Measurements from ENCODE around the gene PIGM. TPM values are rescaled to one million over a fixed set of nuclear protein-coding genes. Genes with fewer than 3 reads are reported as not detected.

The PIGM gene
- polyA plus RNA-seq, 1 experiment = 6.6 TPM

DNA sequence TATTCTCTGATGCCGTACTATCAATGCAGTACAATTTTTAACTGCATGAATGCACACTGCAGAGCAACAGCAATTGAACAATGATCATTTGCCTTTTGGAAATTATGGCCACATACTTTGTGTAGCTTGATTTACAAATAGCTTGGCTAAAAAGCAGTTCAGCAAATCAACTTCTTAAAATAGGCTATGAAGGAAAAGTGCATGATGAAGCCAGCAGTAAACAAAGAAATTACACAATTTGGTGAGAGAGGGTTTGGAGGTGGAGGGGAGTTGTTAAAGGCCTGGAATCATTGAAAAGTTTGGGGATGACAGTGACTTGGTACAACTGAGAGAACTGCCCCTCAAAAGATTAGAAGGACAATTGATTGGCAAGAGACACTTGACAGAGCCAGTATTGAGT lies 6.5 kb downstream of the PIGM start:
- no peak overlapping the region for H3K27ac ChIP-seq (ENCODE audit: low read depth, low read length)
- POLR2A ChIA-PET = no interaction called here
- DNase-seq (ENCODE audit: low read depth, low spot score) = no peak
- TF ChIP-seq, protein P1, sequence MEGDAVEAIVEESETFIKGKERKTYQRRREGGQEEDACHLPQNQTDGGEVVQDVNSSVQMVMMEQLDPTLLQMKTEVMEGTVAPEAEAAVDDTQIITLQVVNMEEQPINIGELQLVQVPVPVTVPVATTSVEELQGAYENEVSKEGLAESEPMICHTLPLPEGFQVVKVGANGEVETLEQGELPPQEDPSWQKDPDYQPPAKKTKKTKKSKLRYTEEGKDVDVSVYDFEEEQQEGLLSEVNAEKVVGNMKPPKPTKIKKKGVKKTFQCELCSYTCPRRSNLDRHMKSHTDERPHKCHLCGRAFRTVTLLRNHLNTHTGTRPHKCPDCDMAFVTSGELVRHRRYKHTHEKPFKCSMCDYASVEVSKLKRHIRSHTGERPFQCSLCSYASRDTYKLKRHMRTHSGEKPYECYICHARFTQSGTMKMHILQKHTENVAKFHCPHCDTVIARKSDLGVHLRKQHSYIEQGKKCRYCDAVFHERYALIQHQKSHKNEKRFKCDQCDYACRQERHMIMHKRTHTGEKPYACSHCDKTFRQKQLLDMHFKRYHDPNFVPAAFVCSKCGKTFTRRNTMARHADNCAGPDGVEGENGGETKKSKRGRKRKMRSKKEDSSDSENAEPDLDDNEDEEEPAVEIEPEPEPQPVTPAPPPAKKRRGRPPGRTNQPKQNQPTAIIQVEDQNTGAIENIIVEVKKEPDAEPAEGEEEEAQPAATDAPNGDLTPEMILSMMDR (IDR thresholded peaks at IDR 0.05; ENCODE audit: low read depth, low read length) = no peak
- H3K9me3 ChIP-seq (ENCODE audit: control insufficient read depth, insufficient read depth, low read length) = no peaks in the 10 kb centered on the region
- peaks cover 2% of the 10 kb centered on the region for H3K27me3 ChIP-seq (ENCODE audit: control insufficient read depth, insufficient read depth, low read length)
- CTCF ChIA-PET = interaction anchor here (1.3 to 4.2 kb wide), 2 partner anchors 19 to 134 kb away, joined by 7 to 52 read pairs; no protein-coding TSS in a partner anchor
- no peak overlapping the region for H3K4me3 ChIP-seq (ENCODE audit: low read depth, low read length)

DNA sequence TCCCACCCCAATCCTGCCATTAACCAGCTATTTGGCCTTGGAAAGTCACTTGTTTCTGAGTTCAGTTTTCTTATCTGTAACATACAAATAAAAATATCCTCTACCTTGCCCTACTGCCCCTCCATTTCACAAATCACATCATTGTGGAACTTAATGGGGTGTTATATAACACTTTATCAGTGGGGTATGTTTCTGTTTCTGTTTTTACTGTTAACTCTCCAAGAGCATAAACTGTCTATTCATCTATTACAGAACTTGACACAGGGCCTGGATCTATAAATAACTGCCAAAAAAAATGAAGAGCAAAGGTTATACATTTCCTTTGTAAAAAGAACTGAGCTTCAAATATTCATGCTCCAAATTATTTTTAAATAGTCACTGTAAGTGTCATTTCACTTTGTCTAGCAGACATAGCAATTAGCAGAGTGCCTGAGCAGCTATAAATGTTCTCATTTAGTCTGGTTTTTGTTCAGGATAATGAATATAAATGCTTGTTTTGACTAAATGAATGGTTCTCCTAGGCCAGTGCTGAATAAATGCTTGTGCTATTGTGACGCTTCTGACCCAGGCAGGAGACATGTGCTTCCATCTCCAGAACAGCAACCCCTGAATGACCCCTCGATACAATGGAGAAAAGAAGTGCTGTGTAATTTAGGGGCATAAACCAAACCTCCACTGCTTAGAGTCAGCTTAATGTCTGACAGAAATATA lies 7.4 kb downstream of the PIGM start:
- ChIA-PET POLR2A (no interaction called here), CTCF (interaction anchor here (1.0 to 4.2 kb wide), 5 partner anchors 15 to 133 kb away, joined by 3 to 52 read pairs (median 7); no protein-coding TSS in a partner anchor)
- H3K4me3 ChIP-seq (ENCODE audit: low read depth, low read length) = no peak overlapping the region
- H3K27me3 ChIP-seq (ENCODE audit: control insufficient read depth, insufficient read depth, low read length) = peaks cover 2% of the 10 kb centered on the region
- no peaks in the 10 kb centered on the region for H3K9me3 ChIP-seq (ENCODE audit: control insufficient read depth, insufficient read depth, low read length)
- no peak overlapping the region for H3K27ac ChIP-seq (ENCODE audit: low read depth, low read length)
- DNase-seq (ENCODE audit: low read depth, low spot score) = no peak
- TF ChIP-seq, protein P1 (IDR thresholded peaks at IDR 0.05; ENCODE audit: low read depth, low read length) = no peak

DNA sequence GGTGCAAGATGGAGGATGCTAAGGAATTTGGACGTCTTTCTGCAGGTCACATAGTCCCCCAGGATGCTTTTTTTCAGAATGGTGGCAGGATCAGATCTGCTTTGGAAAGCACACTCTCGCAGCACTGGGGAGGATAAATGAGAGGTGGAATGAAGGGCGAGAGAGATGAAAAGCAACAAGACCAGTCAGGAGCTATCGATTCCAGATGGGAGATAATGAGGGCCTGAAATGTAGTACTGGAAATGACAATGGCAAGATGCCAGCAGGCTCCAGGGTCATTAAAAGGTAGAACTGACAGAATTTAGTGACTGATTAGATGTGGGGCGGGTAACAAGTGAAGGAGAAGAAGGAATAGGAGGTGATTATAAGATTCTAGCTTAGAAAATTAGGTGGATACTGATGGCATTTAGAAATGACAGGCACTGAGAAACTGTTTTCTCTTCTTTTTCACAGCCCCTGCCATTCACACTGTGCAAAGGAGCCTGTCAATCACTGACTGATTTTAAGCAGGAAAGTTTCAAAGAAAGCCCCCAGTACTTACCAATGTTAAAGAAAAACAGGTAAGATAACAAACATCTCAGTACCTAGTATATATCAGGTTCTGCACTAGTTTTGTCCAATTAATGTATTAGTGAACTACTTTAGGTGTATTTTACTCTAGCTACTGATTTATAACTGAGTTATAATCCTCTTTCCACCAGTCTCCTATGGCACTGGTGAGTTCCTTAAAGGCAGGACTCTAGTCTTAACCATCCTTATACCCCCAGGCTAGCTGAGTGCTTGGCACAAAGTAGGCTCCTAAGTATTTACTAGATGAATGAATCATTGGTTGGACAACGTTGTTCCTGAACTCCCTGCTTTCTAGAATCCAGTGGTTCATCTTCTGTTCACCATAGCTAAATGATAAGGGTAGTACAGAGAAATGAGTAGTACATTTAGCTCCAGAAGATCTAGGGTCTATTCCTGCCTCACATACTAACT lies 9.2 kb downstream of the PIGM start:
- no peak overlapping the region for H3K4me3 ChIP-seq (ENCODE audit: low read depth, low read length)
- ChIA-PET POLR2A (no interaction called here), CTCF (interaction anchor here (0.8 to 4.2 kb wide), 4 partner anchors 16 to 63 kb away, joined by 3 to 52 read pairs (median 6); no protein-coding TSS in a partner anchor)
- H3K27me3 ChIP-seq (ENCODE audit: control insufficient read depth, insufficient read depth, low read length) = peaks cover 2% of the 10 kb centered on the region
- H3K27ac ChIP-seq (ENCODE audit: low read depth, low read length) = no peak overlapping the region
- DNase-seq (ENCODE audit: low read depth, low spot score) = no peak
- TF ChIP-seq, protein P1 (IDR thresholded peaks at IDR 0.05; ENCODE audit: low read depth, low read length) = no peak
- H3K9me3 ChIP-seq (ENCODE audit: control insufficient read depth, insufficient read depth, low read length) = no peaks in the 10 kb centered on the region

DNA sequence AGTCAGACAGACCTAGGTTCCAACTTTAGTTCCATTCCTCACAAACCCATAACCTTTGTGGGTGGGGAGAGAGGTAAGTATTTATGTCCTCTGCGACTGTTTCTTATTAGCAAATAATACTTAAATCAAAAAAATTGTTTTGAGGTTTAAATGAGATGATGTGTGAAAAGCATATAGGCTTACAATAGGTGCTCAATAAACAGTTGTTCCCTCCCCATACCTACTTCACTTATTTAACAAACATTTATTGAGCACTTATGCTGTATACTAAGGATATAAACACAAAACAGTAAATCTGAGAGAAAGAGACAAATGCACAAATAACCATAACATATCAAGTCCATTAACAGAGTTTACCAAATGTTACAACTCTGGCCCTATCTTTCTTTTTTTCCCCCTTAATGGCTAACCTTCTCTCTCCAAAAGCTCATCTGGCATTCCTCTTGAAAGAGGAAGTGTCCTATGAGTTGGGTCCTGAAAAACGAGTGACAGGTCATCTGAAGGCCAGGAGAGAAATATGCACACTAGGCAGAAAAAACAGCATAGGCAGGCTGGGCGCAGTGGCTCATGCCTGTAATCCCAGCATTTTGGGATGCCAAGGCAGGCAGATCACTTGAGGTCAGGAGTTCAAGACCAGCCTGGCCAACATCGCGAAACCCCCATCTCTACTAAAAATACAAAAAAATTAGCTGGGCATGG lies 10.3 kb downstream of the PIGM start:
- Histone ChIP-seq H3K27ac (ENCODE audit: low read depth, low read length) (no peak overlapping the region), H3K4me3 (ENCODE audit: low read depth, low read length) (no peak overlapping the region), H3K27me3 (ENCODE audit: control insufficient read depth, insufficient read depth, low read length) (peaks cover 4% of the 10 kb centered on the region), H3K9me3 (ENCODE audit: control insufficient read depth, insufficient read depth, low read length) (no peaks in the 10 kb centered on the region)
- DNase-seq (ENCODE audit: low read depth, low spot score) = no peak
- POLR2A ChIA-PET = interaction anchor here (0.5 kb wide), 1 partner anchor 113 kb away, joined by 3 read pairs; no protein-coding TSS in a partner anchor
- CTCF ChIA-PET = interaction anchor here (3.8 to 4.2 kb wide), 2 partner anchors 14 to 15 kb away, joined by 49 to 52 read pairs; no protein-coding TSS in a partner anchor
- TF ChIP-seq, protein P1 (IDR thresholded peaks at IDR 0.05; ENCODE audit: low read depth, low read length) = no peak
